ENCODE results near the gene CARD9.
A peak's percentile ranks its signal among the peaks of the same experiment; 100 is the strongest.

Gene CARD9

DNA sequence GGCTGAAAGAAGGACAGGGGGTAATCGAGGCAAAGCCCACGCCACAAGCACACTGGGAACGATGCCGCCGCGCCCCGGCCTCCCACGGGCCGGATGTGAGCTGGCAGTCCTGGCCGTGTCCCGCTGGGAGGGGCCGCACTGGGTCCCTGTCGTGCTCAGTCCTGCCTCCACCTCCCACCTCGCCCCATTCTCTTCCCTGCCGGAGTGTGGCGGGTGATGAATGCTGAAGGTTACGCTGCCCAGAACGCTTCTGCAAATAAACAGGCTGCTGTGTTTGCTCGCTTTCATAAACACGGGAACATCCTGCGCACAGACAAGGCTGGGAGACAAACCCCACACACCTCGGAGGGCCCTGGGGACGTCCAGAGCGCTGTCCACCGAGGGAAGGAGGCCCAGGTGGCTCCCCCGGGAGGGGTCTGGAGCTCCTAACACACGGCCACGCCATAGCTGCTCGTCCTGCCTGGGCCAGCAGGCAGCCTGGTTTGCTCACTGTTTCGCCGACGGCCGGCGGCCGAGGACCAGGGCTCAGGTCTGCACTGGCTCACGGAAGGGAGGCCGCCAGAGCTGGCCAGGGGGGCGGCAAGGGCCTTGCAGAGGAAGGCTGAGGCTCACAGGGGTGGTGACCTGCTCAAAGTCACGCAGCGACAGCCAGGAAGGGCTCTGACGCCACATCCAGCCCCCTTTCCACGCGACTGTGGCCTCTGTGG lies 12.3 kb downstream of the CARD9 start:
- H3K27me3 ChIP-seq (ENCODE audit: low read depth, low read length), result no peaks in the 10 kb centered on the region
- no peaks in the 10 kb centered on the region for H3K9me3 ChIP-seq (ENCODE audit: control insufficient read depth in 1 of 2, low read length in 2 of 2)
- H3K4me3 ChIP-seq (ENCODE audit: low read depth in 1 of 2, low read length in 2 of 2), result peak overlapping the region in 1 of 2 donors; percentile 28
- no peak overlapping the region for H3K27ac ChIP-seq (ENCODE audit: low read length)
- peaks cover 0 to 19% of the 10 kb centered on the region in 2 donors for H3K36me3 ChIP-seq (ENCODE audit: control insufficient read depth in 1 of 2, insufficient read depth in 2 of 2, low read length in 2 of 2)
- H3K4me1 ChIP-seq (ENCODE audit: control insufficient read depth in 1 of 2, insufficient read depth in 2 of 2, low read length in 2 of 2), result peaks cover 0 to 30% of the 10 kb centered on the region in 2 donors

DNA sequence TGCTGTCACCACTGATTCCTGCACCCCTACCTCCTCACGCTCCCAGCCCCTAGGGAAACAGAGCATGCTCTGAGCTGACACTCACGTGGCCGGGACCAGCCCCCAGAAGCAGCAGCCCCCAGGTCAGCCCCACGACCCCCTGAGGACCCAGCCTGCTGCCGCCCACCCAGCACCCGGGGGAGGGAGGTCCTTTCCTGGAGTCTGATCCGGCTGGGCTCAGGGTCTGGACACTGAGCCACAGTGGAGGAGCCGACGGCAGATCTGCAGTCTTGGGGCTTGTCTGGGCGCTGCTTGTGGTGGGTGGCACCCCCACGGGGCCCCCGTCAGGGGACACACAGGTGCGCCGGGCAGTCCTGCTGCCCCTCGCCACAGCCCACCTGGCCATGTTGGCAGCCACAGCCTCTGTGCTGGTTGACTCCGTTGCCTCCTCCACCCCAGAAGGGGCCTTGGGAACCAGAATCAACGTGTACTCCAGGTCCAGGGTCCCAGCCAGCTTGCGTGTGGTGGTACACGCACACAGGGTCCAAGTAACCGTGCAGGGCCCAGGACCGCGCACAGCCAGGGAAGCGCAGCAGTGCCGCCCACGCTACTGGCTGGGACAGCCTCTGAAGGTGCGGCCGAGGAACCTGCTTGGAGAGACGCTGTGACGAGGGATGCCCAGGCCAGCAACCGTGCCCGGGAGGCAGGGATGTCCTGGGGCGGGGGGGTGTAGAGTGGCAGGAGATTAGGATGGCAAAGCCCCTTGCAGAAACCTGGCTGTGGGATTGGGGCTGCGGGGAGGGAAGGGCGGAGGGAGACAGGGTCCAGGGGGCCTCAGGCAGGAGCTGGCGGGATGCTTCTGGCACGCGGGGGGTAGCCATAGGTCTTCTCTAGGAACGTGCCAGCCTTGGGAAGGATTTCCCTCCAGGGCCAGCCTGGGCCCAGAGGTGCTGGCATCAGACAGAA lies 13.4 kb downstream of the CARD9 start:
- Histone ChIP-seq H3K36me3 (ENCODE audit: control insufficient read depth in 1 of 2, insufficient read depth in 2 of 2, low read length in 2 of 2) (peaks cover 0 to 20% of the 10 kb centered on the region in 2 donors), H3K9me3 (ENCODE audit: control insufficient read depth in 1 of 2, low read length in 2 of 2) (no peaks in the 10 kb centered on the region), H3K4me3 (ENCODE audit: low read depth in 1 of 2, low read length in 2 of 2) (no peak overlapping the region), H3K27me3 (ENCODE audit: low read depth, low read length) (no peaks in the 10 kb centered on the region), H3K4me1 (ENCODE audit: control insufficient read depth in 1 of 2, insufficient read depth in 2 of 2, low read length in 2 of 2) (peaks cover 0 to 34% of the 10 kb centered on the region in 2 donors), H3K27ac (ENCODE audit: low read length) (no peak overlapping the region)

- Histone ChIP-seq H3K27ac (ENCODE audit: low read length) (no peak overlapping the region), H3K4me1 (ENCODE audit: control insufficient read depth in 1 of 2, insufficient read depth in 2 of 2, low read length in 2 of 2) (peaks cover 0 to 41% of the 10 kb centered on the region in 2 donors), H3K36me3 (ENCODE audit: control insufficient read depth in 1 of 2, insufficient read depth in 2 of 2, low read length in 2 of 2) (peaks cover 0 to 20% of the 10 kb centered on the region in 2 donors)
Observed at GRCh38 chr9:136358888-136359287, 14.6 kb downstream of the CARD9 start.

GRCh38 chr9:136358016-136358415 lies 15.5 kb downstream of the CARD9 start:
- H3K36me3 ChIP-seq (ENCODE audit: control insufficient read depth in 1 of 2, insufficient read depth in 2 of 2, low read length in 2 of 2), result peaks cover 0 to 20% of the 10 kb centered on the region in 2 donors
- H3K27ac ChIP-seq (ENCODE audit: low read length), result no peak overlapping the region
- no peaks in the 10 kb centered on the region for H3K9me3 ChIP-seq (ENCODE audit: control insufficient read depth in 1 of 2, low read length in 2 of 2)
- peaks cover 0 to 43% of the 10 kb centered on the region in 2 donors for H3K4me1 ChIP-seq (ENCODE audit: control insufficient read depth in 1 of 2, insufficient read depth in 2 of 2, low read length in 2 of 2)
- no peaks in the 10 kb centered on the region for H3K27me3 ChIP-seq (ENCODE audit: low read depth, low read length)
- no peak overlapping the region for H3K4me3 ChIP-seq (ENCODE audit: low read depth in 1 of 2, low read length in 2 of 2)

More at GRCh38 chr9:136358888-136359287, 14.6 kb downstream of the CARD9 start:
- Histone ChIP-seq H3K4me3 (ENCODE audit: low read depth in 1 of 2, low read length in 2 of 2) (no peak overlapping the region), H3K9me3 (ENCODE audit: control insufficient read depth in 1 of 2, low read length in 2 of 2) (no peaks in the 10 kb centered on the region), H3K27me3 (ENCODE audit: low read depth, low read length) (no peaks in the 10 kb centered on the region)

DNA sequence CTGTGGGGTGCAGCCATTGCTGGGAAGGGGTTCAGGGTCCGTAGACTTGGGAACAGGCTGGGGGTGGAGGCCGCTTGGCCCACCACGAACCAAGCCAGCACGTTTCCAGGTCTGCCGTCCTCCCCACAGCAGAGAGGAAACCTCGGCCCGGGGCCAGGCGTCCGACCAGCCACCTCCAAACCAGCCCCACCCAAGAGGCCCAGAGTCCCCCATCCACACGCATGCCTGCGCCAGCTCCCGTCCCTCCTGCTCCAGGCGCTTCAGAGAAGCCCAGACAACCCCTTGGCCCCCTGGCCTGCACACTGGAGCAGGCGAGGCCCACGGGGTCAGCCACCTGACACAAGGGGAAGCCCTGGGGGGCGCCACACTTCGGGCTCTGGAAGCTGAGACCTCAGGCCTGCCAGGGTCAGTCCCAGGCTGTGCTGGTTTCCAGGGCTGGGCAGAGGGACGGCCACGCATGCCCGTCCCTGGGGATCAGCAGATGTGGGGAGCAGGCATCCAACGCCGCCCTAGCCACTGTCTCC lies 16.2 kb downstream of the CARD9 start:
- Histone ChIP-seq H3K9me3 (ENCODE audit: control insufficient read depth in 1 of 2, low read length in 2 of 2) (no peaks in the 10 kb centered on the region), H3K36me3 (ENCODE audit: control insufficient read depth in 1 of 2, insufficient read depth in 2 of 2, low read length in 2 of 2) (peaks cover 0 to 20% of the 10 kb centered on the region in 2 donors), H3K27me3 (ENCODE audit: low read depth, low read length) (no peaks in the 10 kb centered on the region), H3K27ac (ENCODE audit: low read length) (no peak overlapping the region), H3K4me1 (ENCODE audit: control insufficient read depth in 1 of 2, insufficient read depth in 2 of 2, low read length in 2 of 2) (peaks cover 0 to 36% of the 10 kb centered on the region in 2 donors), H3K4me3 (ENCODE audit: low read depth in 1 of 2, low read length in 2 of 2) (no peak overlapping the region)

DNA sequence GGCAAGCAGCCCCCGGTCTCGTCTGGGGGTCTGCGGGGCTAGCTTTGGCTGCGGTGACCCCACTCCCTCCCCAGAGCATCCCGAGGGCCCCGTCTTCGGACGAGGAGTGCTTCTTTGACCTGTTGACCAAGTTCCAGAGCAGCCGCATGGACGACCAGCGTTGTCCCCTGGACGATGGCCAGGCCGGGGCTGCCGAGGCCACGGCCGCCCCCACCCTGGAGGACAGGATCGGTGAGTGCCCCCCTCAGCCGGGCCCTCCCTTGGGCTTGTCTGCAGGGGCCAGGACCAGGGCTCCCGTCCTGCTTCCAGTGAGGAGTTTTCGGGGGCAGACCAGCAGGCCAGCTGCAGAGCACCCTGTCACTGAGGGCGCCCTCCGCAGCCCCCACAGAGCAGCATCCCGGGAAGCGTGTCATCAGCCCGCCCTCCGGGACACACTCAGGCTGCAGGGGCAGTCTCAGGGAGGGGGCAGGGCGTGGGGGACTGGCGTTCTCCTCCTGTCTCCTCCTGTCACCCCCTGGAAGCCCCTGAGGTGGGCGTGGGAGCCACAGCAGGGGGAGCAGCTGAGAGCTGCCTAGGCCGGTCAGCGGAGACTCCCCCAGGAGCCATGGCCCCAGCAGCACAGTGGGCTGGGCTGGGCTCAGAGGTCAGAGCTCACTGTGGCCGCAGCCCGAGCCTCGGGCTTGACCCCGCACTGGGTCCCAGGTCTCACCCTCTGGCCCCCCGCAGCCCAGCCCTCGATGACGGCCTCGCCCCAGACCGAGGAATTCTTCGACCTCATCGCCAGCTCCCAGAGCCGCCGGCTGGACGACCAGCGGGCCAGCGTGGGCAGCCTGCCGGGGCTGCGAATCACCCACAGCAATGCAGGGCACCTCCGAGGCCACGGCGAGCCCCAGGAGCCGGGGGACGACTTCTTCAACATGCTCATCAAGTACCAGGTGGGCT lies 17.6 kb downstream of the CARD9 start:
- Histone ChIP-seq H3K27ac (ENCODE audit: low read length) (no peak overlapping the region), H3K4me3 (ENCODE audit: low read depth in 1 of 2, low read length in 2 of 2) (no peak overlapping the region), H3K4me1 (ENCODE audit: control insufficient read depth in 1 of 2, insufficient read depth in 2 of 2, low read length in 2 of 2) (peaks cover 0 to 23% of the 10 kb centered on the region in 2 donors), H3K27me3 (ENCODE audit: low read depth, low read length) (no peaks in the 10 kb centered on the region), H3K36me3 (ENCODE audit: control insufficient read depth in 1 of 2, insufficient read depth in 2 of 2, low read length in 2 of 2) (peaks cover 0 to 20% of the 10 kb centered on the region in 2 donors), H3K9me3 (ENCODE audit: control insufficient read depth in 1 of 2, low read length in 2 of 2) (no peaks in the 10 kb centered on the region)

DNA sequence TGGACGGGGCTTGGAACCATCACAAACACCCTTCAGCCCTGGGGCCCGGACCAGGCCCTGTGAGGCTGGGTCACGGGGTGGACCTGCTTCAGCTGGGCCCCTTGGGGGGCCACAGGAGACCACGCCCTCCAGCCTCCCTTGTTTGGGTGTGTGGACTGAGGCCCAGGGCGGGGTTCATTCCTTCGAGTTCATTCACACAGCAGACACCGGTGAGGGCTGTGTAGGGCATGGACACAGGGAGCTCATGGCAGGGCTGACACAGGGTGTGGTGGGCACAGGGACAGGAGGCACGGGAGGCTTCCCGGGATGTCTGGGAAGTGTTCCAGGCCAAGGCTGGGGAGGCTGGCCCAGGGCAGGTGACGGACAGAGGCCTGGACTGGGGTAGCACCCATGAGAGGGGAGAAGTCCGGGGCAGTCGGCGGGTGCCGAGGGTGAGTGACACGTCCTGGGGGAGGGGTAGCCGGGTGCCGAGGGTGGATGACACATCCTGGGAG lies 18.8 kb downstream of the CARD9 start:
- H3K36me3 ChIP-seq (ENCODE audit: control insufficient read depth in 1 of 2, insufficient read depth in 2 of 2, low read length in 2 of 2), result peaks cover 0 to 20% of the 10 kb centered on the region in 2 donors
- no peaks in the 10 kb centered on the region for H3K27me3 ChIP-seq (ENCODE audit: low read depth, low read length)
- H3K27ac ChIP-seq (ENCODE audit: low read length), result no peak overlapping the region
- H3K4me1 ChIP-seq (ENCODE audit: control insufficient read depth in 1 of 2, insufficient read depth in 2 of 2, low read length in 2 of 2), result peaks cover 0 to 18% of the 10 kb centered on the region in 2 donors
- H3K4me3 ChIP-seq (ENCODE audit: low read depth in 1 of 2, low read length in 2 of 2), result no peak overlapping the region
- no peaks in the 10 kb centered on the region for H3K9me3 ChIP-seq (ENCODE audit: control insufficient read depth in 1 of 2, low read length in 2 of 2)

DNA sequence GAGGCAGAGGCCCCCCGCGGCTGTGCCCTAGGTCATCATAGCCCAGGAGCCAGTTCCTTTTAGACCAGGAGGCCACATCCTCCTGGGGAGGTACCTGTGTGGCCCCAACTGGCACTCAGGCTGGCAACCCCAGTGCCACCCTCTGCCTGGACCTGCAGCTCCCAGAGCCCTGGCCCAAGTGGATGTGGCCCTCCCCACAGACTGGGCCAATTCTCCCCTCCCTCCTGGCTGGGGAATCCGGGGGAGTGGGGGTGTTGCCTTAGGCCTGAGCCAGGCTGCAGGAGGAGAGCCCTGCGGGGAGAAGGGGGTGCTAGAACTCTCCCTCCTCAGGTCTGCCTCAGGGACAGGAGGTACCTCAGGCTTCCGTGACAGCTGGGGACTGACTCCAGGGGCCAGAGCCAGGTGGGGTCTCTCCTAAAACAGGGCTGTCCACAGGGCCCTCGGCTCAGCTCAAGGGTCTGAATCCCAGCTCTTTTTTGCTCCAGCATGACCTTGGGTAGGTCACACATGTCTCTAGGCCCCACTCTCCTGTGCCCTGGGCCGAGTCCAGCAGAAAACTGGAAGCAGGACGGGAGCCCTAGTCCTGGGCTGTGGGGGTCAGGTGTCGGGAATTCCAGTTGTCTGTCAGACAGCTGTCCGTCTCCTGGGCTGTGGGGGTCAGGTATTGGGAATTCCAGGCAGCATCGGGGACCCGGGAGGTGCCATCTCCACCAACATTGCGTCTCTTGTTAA lies 19.5 kb downstream of the CARD9 start:
- Histone ChIP-seq H3K27me3 (ENCODE audit: low read depth, low read length) (no peaks in the 10 kb centered on the region), H3K4me3 (ENCODE audit: low read depth in 1 of 2, low read length in 2 of 2) (no peak overlapping the region), H3K9me3 (ENCODE audit: control insufficient read depth in 1 of 2, low read length in 2 of 2) (no peaks in the 10 kb centered on the region), H3K36me3 (ENCODE audit: control insufficient read depth in 1 of 2, insufficient read depth in 2 of 2, low read length in 2 of 2) (peaks cover 0 to 25% of the 10 kb centered on the region in 2 donors), H3K27ac (ENCODE audit: low read length) (no peak overlapping the region), H3K4me1 (ENCODE audit: control insufficient read depth in 1 of 2, insufficient read depth in 2 of 2, low read length in 2 of 2) (peaks cover 0 to 18% of the 10 kb centered on the region in 2 donors)

GRCh38 chr9:136353088-136353487 lies 20.4 kb downstream of the CARD9 start:
- peaks cover 0 to 28% of the 10 kb centered on the region in 2 donors for H3K36me3 ChIP-seq (ENCODE audit: control insufficient read depth in 1 of 2, insufficient read depth in 2 of 2, low read length in 2 of 2)
- H3K27ac ChIP-seq (ENCODE audit: low read length), result no peak overlapping the region
- H3K27me3 ChIP-seq (ENCODE audit: low read depth, low read length), result no peaks in the 10 kb centered on the region
- H3K4me1 ChIP-seq (ENCODE audit: control insufficient read depth in 1 of 2, insufficient read depth in 2 of 2, low read length in 2 of 2), result peaks cover 0 to 18% of the 10 kb centered on the region in 2 donors
- H3K9me3 ChIP-seq (ENCODE audit: control insufficient read depth in 1 of 2, low read length in 2 of 2), result no peaks in the 10 kb centered on the region
- no peak overlapping the region for H3K4me3 ChIP-seq (ENCODE audit: low read depth in 1 of 2, low read length in 2 of 2)

DNA sequence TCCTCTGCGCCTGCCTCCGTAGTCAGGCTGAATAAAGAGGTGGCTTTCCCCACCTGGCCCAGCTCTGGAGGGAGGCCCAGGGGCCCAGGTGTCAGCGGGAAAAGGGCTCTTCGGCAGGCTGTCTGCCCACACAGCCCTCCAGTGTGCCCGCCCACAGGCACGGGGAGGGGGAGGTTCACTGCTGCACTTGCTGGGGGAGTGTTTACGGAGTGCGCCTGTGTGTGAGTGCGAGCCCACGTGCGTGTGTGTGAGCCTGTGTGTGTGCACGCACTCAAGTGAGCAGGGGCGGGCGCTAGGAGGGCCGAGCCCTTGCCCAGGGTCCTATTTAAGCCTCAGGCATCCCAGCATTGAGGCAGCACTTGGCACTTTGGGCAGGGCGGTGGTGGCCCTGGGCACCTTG lies 20.8 kb downstream of the CARD9 start:
- no peaks in the 10 kb centered on the region for H3K27me3 ChIP-seq (ENCODE audit: low read depth, low read length)
- no peaks in the 10 kb centered on the region for H3K9me3 ChIP-seq (ENCODE audit: control insufficient read depth in 1 of 2, low read length in 2 of 2)
- H3K4me3 ChIP-seq (ENCODE audit: low read depth in 1 of 2, low read length in 2 of 2), result no peak overlapping the region
- peaks cover 0 to 25% of the 10 kb centered on the region in 2 donors for H3K36me3 ChIP-seq (ENCODE audit: control insufficient read depth in 1 of 2, insufficient read depth in 2 of 2, low read length in 2 of 2)
- peaks cover 0 to 18% of the 10 kb centered on the region in 2 donors for H3K4me1 ChIP-seq (ENCODE audit: control insufficient read depth in 1 of 2, insufficient read depth in 2 of 2, low read length in 2 of 2)
- no peak overlapping the region for H3K27ac ChIP-seq (ENCODE audit: low read length)
